Endodermal cell (in vitro differentiated cells): ENCODE results near the gene FAM229A. TPM values are rescaled to one million over a fixed set of nuclear protein-coding genes. Genes with fewer than 3 reads are reported as not detected.

ENCODE experiments used
- DNase-seq: peaks from one replicate; pipeline ENCODE4 v3.0.0-alpha.2; 2017
- H3K27ac ChIP-seq: 2 replicates; pipeline ENCODE4 v1.5.1; 2013; ENCODE audit warnings: mild to moderate bottlenecking, low read depth, low read length, moderate library complexity
- H3K27me3 ChIP-seq: 2 replicates; pipeline ENCODE4 v1.6.1; 2013; ENCODE audit warnings: mild to moderate bottlenecking, low read length, moderate library complexity; ENCODE audit not compliant: insufficient read depth, control insufficient read depth, poor library complexity, severe bottlenecking
- H3K36me3 ChIP-seq: 2 replicates; pipeline ENCODE4 v1.7.0; 2013; ENCODE audit warnings: mild to moderate bottlenecking, low read length, moderate library complexity; ENCODE audit not compliant: control insufficient read depth, insufficient read depth
- H3K4me1 ChIP-seq: one replicate; pipeline ENCODE4 v1.7.0; 2013; ENCODE audit warnings: low read length; ENCODE audit not compliant: control insufficient read depth, insufficient read depth
- H3K4me3 ChIP-seq: 2 replicates; pipeline ENCODE4 v1.5.1; 2013; ENCODE audit warnings: mild to moderate bottlenecking, low read length, moderate library complexity
- H3K9ac ChIP-seq: 2 replicates; pipeline ENCODE4 v1.6.1; 2013; ENCODE audit warnings: mild to moderate bottlenecking, low read length, moderate library complexity; ENCODE audit not compliant: poor library complexity, severe bottlenecking; ENCODE audit errors: extremely low read depth
- H3K9me3 ChIP-seq: 2 replicates; pipeline ENCODE4 v1.6.1; 2013; ENCODE audit warnings: mild to moderate bottlenecking, low read length, moderate library complexity; ENCODE audit not compliant: control insufficient read depth
- H3K27ac Mint-ChIP-seq: 2 replicates; pipeline ENCODE4 v1.8.0; 2020; ENCODE audit warnings: mixed read lengths
- H3K27me3 Mint-ChIP-seq: 2 replicates; pipeline ENCODE4 v1.8.0; 2021; ENCODE audit warnings: mild to moderate bottlenecking, mixed read lengths; ENCODE audit not compliant: insufficient read depth
- H3K36me3 Mint-ChIP-seq: 2 replicates; pipeline ENCODE4 v1.8.0; 2020; ENCODE audit warnings: low read depth, mixed read lengths
- H3K4me1 Mint-ChIP-seq: 2 replicates; pipeline ENCODE4 v1.8.0; 2020; ENCODE audit warnings: mixed read lengths
- H3K4me3 Mint-ChIP-seq: 2 replicates; pipeline ENCODE4 v1.8.0; 2020; ENCODE audit warnings: mild to moderate bottlenecking, moderate library complexity, mixed read lengths
- H3K9me3 Mint-ChIP-seq: 2 replicates; pipeline ENCODE4 v1.8.0; 2020; ENCODE audit warnings: mild to moderate bottlenecking, mixed read lengths
- WGBS, 2 experiments: methylation state at CpG; one replicate each; pipeline versions ENCODE4 v1.1.5 to v1.1.7; 2013; ENCODE audit warnings: missing lambda C conversion rate in 2 of 2, mixed read lengths in 1 of 2; ENCODE audit not compliant: insufficient coverage in 1 of 2, insufficient read length in 1 of 2; 5-methylcytosine and 5-hydroxymethylcytosine counted together
- total RNA-seq, 2 donors: library from RNA; stranded (reverse); fragmentation: NEBNext Ultra II Directional in 1 of 2; extraction: Animal tissue kit (Norgen Biotek cat#: 25700) in 1 of 2; gene quantifications; 2 replicates in 1 of 2; 3 replicates in 1 of 2; pipeline ENCODE4 v1.2.1, GENCODE V29; 2021
- TF ChIP-seq, protein P1 (sequence below): fragments of 200-600 bp; sonication (generic); conservative IDR thresholded peaks from 2 replicates; pipeline ENCODE4 v1.5.0; 2021; ENCODE audit warnings: antibody characterized with exemption, mild to moderate bottlenecking

FAM229A gene
- total RNA-seq, 2 donors from 2014 or later, result 6.8 to 8.4 TPM

DNA sequence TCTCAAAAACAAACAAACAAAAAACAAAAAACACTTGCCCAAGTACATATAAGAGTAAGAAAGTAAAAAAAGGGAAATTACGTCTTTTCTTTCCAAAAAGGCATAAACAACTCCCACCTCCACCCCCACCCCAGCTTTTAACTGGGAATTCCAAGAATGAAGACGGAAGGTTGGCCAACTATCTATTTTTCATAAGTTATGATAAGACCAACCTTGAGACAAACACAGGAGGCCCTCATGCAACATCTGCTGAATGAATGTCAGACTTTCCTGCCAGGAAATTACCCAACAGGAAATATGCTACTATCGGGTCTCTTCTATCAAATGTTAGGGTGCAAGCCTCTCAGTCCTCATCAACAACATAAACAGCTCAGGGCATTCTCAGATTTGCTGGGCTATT, 30.0 kb upstream of the FAM229A start:
- peaks cover 6% of the 10 kb centered on the region for H3K9me3 ChIP-seq
- H3K27ac ChIP-seq, result no peak overlapping the region
- TF ChIP-seq, protein P1, sequence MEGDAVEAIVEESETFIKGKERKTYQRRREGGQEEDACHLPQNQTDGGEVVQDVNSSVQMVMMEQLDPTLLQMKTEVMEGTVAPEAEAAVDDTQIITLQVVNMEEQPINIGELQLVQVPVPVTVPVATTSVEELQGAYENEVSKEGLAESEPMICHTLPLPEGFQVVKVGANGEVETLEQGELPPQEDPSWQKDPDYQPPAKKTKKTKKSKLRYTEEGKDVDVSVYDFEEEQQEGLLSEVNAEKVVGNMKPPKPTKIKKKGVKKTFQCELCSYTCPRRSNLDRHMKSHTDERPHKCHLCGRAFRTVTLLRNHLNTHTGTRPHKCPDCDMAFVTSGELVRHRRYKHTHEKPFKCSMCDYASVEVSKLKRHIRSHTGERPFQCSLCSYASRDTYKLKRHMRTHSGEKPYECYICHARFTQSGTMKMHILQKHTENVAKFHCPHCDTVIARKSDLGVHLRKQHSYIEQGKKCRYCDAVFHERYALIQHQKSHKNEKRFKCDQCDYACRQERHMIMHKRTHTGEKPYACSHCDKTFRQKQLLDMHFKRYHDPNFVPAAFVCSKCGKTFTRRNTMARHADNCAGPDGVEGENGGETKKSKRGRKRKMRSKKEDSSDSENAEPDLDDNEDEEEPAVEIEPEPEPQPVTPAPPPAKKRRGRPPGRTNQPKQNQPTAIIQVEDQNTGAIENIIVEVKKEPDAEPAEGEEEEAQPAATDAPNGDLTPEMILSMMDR, result no peak
- Mint-ChIP-seq H3K4me1 (peaks cover 10% of the 10 kb centered on the region), H3K36me3 (peaks cover 20% of the 10 kb centered on the region), H3K4me3 (no peak overlapping the region), H3K9me3 (peaks cover 11% of the 10 kb centered on the region), H3K27ac (peak overlapping the region; percentile 61), H3K27me3 (no peaks in the 10 kb centered on the region)
- peaks cover 5% of the 10 kb centered on the region for H3K4me1 ChIP-seq
- no peaks in the 10 kb centered on the region for H3K27me3 ChIP-seq
- WGBS, 2 experiments, result 95% methylated on average over 3 of the region's 3 CpGs; no CpG with 5 or more reads in 1 of the 2 experiments
- peaks cover 55% of the 10 kb centered on the region for H3K36me3 ChIP-seq
- H3K9ac ChIP-seq, result no peak overlapping the region
- peak overlapping the region; percentile 82 for H3K4me3 ChIP-seq
- no peak for DNase-seq

DNA sequence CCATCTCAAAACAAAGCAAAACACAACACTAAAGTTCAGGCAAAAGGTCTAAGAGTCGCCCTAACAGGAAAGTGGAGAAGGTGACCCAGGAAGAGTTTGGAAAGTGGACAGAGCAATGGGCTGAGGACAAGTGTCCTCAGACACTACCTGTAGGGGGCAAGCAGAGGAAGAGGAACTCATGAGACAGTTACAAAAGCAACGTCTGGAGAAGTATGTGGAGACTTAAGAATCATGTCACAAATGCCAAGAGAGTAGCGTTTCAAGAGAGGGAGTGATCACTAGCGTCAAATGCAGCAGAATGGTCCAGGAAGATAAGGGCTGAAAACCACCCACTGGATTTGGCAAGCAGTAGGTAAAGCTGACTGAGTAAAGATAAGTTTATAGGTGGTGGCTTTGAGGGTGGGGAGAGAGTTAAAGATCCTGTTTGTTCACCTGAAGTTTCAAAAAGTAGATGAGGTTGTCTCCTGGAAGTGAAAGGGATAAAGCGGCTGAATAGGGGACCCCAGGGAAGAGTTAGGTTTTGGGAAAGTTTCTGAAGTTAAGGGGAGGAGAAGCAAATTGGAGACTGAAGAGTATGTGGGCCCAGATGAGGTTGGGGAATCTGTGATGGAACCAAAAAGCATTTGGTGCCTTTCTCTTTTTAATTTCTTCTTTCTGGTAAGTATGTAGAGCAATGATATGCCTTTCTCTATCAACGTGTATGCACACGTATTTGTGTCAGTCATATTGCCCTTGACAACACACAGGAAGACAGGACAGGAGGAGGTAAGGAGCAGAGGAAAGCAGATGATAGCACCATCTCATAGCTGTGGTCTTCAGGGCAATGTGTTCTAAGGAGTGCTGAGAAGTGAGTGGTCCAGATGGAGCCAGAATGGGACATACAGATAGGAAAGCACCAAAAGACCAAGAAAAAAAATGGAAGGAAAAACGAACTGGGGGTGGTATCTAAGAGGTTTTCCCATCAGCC, 28.9 kb upstream of the FAM229A start:
- H3K9ac ChIP-seq, result no peak overlapping the region
- no peak overlapping the region for H3K27ac ChIP-seq
- 94% methylated on average over 7 to 8 of the region's 8 CpGs for WGBS, 2 experiments
- H3K27me3 Mint-ChIP-seq, result no peaks in the 10 kb centered on the region
- TF ChIP-seq, protein P1, result peak; percentile 49
- H3K27ac Mint-ChIP-seq, result no peak overlapping the region
- no peak overlapping the region for H3K4me3 ChIP-seq
- peaks cover 21% of the 10 kb centered on the region for H3K36me3 Mint-ChIP-seq
- H3K4me3 Mint-ChIP-seq, result no peak overlapping the region
- DNase-seq, result no peak
- H3K4me1 ChIP-seq, result peaks cover 5% of the 10 kb centered on the region
- peaks cover 2% of the 10 kb centered on the region for H3K9me3 Mint-ChIP-seq
- H3K36me3 ChIP-seq, result peaks cover 67% of the 10 kb centered on the region
- peaks cover 7% of the 10 kb centered on the region for H3K4me1 Mint-ChIP-seq
- no peaks in the 10 kb centered on the region for H3K27me3 ChIP-seq
- peaks cover under 1% of the 10 kb centered on the region for H3K9me3 ChIP-seq

DNA sequence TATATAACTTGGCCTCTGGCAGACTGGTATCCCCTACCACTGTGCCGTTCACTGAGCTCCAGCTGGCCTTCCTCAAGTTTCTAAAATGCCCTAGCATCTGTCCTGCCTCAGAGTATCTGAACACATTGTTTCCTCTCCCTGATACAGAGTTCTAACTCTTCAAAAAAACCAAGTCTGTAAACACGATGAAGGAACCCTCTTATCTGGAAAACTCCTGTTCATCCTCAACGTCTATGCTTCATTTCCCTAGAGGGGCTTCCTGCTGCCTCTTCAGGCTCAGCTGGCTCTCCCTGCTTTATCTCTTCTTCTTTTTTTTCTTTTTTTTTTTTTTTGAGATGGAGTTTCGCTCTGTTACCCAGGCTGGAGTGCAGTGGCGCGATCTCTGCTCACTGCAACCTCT, 26.4 kb upstream of the FAM229A start:
- WGBS, 2 experiments, result 81 to 95% methylated on average over 3 to 6 of the region's 6 CpGs
- Histone ChIP-seq H3K4me1 (peaks cover 5% of the 10 kb centered on the region), H3K4me3 (no peak overlapping the region), H3K27ac (no peak overlapping the region), H3K36me3 (peaks cover 91% of the 10 kb centered on the region), H3K27me3 (no peaks in the 10 kb centered on the region), H3K9ac (no peak overlapping the region), H3K9me3 (no peaks in the 10 kb centered on the region)
- Mint-ChIP-seq H3K36me3 (peaks cover 40% of the 10 kb centered on the region), H3K27ac (no peak overlapping the region), H3K4me1 (peaks cover 5% of the 10 kb centered on the region), H3K9me3 (no peaks in the 10 kb centered on the region), H3K27me3 (no peaks in the 10 kb centered on the region), H3K4me3 (no peak overlapping the region)
- TF ChIP-seq, protein P1, result no peak
- no peak for DNase-seq
